ENCODE measurements around the gene CARD19.
A peak's percentile ranks its signal among the peaks of the same experiment; 100 is the strongest.

Gene CARD19

GRCh38 chr9:93121316-93122241, 25.6 kb downstream of the CARD19 start:
- no peak for DNase-seq

- DNase-seq = no peak
These were observed 26.8 kb downstream of the CARD19 start for GRCh38 chr9:93122721-93123221.

GRCh38 chr9:93123561-93124283, 27.7 kb downstream of the CARD19 start:
- DNase-seq = no peak

- no peak for DNase-seq
These were observed 28.8 kb downstream of the CARD19 start for GRCh38 chr9:93124793-93125192.

- DNase-seq = no peak
These were observed 29.4 kb downstream of the CARD19 start for GRCh38 chr9:93125331-93125894.

- DNase-seq = peak in 1 of 14 donors; percentile 16
These were observed 30.2 kb downstream of the CARD19 start for GRCh38 chr9:93126151-93126781.

- DNase-seq = no peak
These were observed 30.9 kb downstream of the CARD19 start for GRCh38 chr9:93126825-93127368.

- DNase-seq = peak in 9 of 14 donors; percentile 31 to 87 (median 66)
These were observed 31.4 kb downstream of the CARD19 start for GRCh38 chr9:93127395-93127911.

- DNase-seq = no peak
These were observed 32.1 kb downstream of the CARD19 start for GRCh38 chr9:93128011-93128714.

GRCh38 chr9:93128715-93129224, 32.8 kb downstream of the CARD19 start:
- no peak for DNase-seq

GRCh38 chr9:93129286-93129685, 33.3 kb downstream of the CARD19 start:
- DNase-seq = peak in 9 of 14 donors; percentile 28 to 68 (median 53)

GRCh38 chr9:93129691-93130500, 33.9 kb downstream of the CARD19 start:
- peak in 2 of 14 donors; percentile 58 to 68 for DNase-seq

GRCh38 chr9:93130861-93131481, 35.0 kb downstream of the CARD19 start:
- peak in 6 of 14 donors; percentile 25 to 52 (median 44) for DNase-seq

- DNase-seq = no peak
These were observed 35.7 kb downstream of the CARD19 start for GRCh38 chr9:93131599-93132286.

GRCh38 chr9:93132287-93132927, 36.4 kb downstream of the CARD19 start:
- peak in 10 of 14 donors; percentile 30 to 72 (median 54) for DNase-seq

GRCh38 chr9:93132946-93133680, 37.1 kb downstream of the CARD19 start:
- peak in 10 of 14 donors; percentile 16 to 74 (median 56) for DNase-seq

GRCh38 chr9:93133681-93134014, 37.6 kb downstream of the CARD19 start:
- DNase-seq = peak in 6 of 14 donors; percentile 37 to 68 (median 52)
